ENCODE results near the gene RAB18. TPM values are rescaled to one million over a fixed set of nuclear protein-coding genes. Genes with fewer than 3 reads are reported as not detected.
"Not testable (repeated sequence)": the region's sequence is repeated elsewhere in the genome, so short reads cannot be mapped to it uniquely, and the experiment has no call there.

RAB18 gene
- total RNA-seq, 2 donors from 2014 or later, result 31.1 to 50.4 TPM

GRCh38 chr10:27568196-27569175 lies 64.4 kb downstream of the RAB18 start:
- no peaks in the 10 kb centered on the region for H3K27me3 ChIP-seq
- no peaks in the 10 kb centered on the region for H3K36me3 ChIP-seq
- no peak overlapping the region for H3K4me3 ChIP-seq
- DNase-seq (ENCODE audit: low spot score), result no peak
- H3K4me1 ChIP-seq, result no peaks in the 10 kb centered on the region
- TF ChIP-seq CTCF (IDR thresholded peaks at IDR 0.05), result no peak
- no peaks in the 10 kb centered on the region for H3K9me3 ChIP-seq
- no peak overlapping the region for H3K27ac ChIP-seq

DNA sequence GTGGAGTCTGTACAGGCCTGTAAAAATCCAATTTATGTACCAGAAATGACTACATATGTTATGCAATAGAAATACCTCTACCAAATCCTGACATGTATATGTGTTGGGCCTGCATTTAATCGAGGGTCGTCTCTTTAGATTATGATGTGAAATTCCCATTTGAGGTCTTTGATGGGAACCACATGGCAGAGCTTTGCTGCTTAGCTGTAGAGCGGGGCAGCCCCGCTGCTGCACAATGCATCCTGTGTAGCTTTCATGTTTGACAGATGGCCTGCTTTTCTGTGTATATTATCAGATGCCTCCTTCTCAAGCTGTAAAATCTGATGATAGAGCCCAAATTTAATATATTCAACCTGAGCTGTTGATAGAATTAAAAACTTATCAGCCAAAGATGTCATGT lies 65.8 kb downstream of the RAB18 start:
- DNase-seq (ENCODE audit: low spot score), result no peak
- no peaks in the 10 kb centered on the region for H3K36me3 ChIP-seq
- H3K9me3 ChIP-seq, result no peaks in the 10 kb centered on the region
- H3K4me1 ChIP-seq, result no peaks in the 10 kb centered on the region
- H3K27ac ChIP-seq, result no peak overlapping the region
- no peak overlapping the region for H3K4me3 ChIP-seq
- no peaks in the 10 kb centered on the region for H3K27me3 ChIP-seq
- no peak for TF ChIP-seq CTCF (IDR thresholded peaks at IDR 0.05)

DNA sequence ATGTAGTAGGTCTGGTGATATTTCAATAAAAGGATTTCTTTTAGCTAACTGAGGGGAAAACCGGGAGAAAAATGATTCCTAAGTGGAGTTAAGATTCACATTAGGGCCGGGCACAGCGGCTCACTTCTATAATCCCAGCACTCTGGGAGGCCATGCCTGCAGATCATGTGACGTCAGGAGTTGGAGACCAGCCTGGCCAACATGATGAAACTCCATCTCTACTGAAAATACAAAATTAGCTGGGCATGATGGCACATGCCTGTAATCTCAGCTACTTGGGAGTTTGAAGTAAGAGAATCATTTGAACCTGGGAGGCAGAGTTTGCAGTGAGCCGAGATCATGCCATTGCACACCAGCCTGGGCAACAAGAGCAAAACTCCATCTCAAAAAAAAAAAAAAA lies 72.9 kb downstream of the RAB18 start:
- DNase-seq (ENCODE audit: low spot score); H3K27me3 ChIP-seq; H3K27ac ChIP-seq; H3K4me3 ChIP-seq; H3K9me3 ChIP-seq; H3K4me1 ChIP-seq; H3K36me3 ChIP-seq: not testable (repeated sequence)

DNA sequence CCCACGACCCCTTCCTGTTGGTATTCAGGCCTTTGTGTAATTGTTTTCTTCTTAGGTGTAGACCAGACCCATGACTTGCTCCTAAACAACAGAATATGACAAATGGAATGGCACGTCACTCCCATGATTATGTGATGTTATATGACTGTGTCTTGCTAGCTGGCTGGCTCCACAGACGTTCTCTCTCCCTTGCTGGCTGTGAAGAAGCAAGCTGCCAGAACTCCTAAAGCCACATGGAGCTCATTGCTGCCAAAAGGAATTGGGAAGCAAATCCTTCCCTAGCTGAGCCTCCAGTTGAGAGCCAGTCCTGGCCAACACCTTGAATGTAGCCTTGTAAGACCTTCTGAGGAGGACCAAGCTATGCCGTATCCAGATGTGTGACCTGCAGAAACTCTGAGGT lies 74.2 kb downstream of the RAB18 start:
- no peak for DNase-seq (ENCODE audit: low spot score)
- H3K4me1 ChIP-seq, result no peaks in the 10 kb centered on the region
- H3K36me3 ChIP-seq, result no peaks in the 10 kb centered on the region
- H3K27me3 ChIP-seq, result no peaks in the 10 kb centered on the region
- no peaks in the 10 kb centered on the region for H3K9me3 ChIP-seq
- TF ChIP-seq CTCF (IDR thresholded peaks at IDR 0.05), result no peak
- no peak overlapping the region for H3K27ac ChIP-seq
- H3K4me3 ChIP-seq, result no peak overlapping the region

DNA sequence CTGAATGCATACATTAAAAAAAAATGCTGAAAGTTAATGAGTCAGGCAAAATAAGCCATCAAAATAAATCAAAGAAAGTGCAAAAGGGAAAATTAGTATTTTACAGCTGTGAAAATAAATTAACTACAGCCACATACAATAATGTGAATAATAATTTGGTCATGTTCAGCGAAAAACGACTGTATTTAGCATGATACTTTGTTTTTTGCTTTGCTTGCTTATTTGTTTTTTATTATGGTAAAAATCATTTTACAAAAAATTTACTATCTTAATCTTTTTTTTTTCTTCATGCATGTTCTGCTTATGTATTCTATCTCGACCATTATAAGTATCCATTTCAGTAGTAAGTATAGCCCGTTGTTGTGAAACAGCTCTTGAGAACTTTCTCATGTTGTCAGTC lies 77.1 kb downstream of the RAB18 start:
- TF ChIP-seq CTCF (IDR thresholded peaks at IDR 0.05), result no peak
- Histone ChIP-seq H3K36me3 (no peaks in the 10 kb centered on the region), H3K27me3 (no peaks in the 10 kb centered on the region), H3K9me3 (no peaks in the 10 kb centered on the region), H3K27ac (no peak overlapping the region), H3K4me3 (no peak overlapping the region), H3K4me1 (no peaks in the 10 kb centered on the region)
- no peak for DNase-seq (ENCODE audit: low spot score)

GRCh38 chr10:27584302-27584701 lies 80.2 kb downstream of the RAB18 start:
- H3K4me1 ChIP-seq, result no peaks in the 10 kb centered on the region
- H3K27me3 ChIP-seq, result no peaks in the 10 kb centered on the region
- H3K27ac ChIP-seq, result no peak overlapping the region
- no peak overlapping the region for H3K4me3 ChIP-seq
- no peak for TF ChIP-seq CTCF (IDR thresholded peaks at IDR 0.05)
- no peaks in the 10 kb centered on the region for H3K9me3 ChIP-seq
- DNase-seq (ENCODE audit: low spot score), result no peak
- no peaks in the 10 kb centered on the region for H3K36me3 ChIP-seq

Other genes starting within 250 kb of the RAB18 start
- under 1 TPM; 0.22 to 0.63 TPM for gene MKX, start 241.5 kb downstream of the RAB18 start, total RNA-seq